Motor neuron (in vitro differentiated cells): Measurements from ENCODE around the gene PLEKHJ1. TPM values are rescaled to one million over a fixed set of nuclear protein-coding genes. Genes with fewer than 3 reads are reported as not detected.
A peak's percentile ranks its signal among the peaks of the same experiment; 100 is the strongest.

Source experiments
- ATAC-seq, 8 experiments: fragments of 200-7000 bp; cut with Tn5 transposase; replicated peaks in 6 of 8; 2 replicates each; pipeline ENCODE4 v1.8.0; 2021; ENCODE audit warnings: mild to moderate bottlenecking in 8 of 8, moderate library complexity in 8 of 8
- H3K27ac ChIP-seq, 2 donors: fragments of 250-450 bp; sonication (Bioruptor Pico); 2 replicates each; pipeline ENCODE4 v1.9.0; 2021; ENCODE audit warnings: antibody characterized with exemption in 2 of 2, mild to moderate bottlenecking in 2 of 2, moderate library complexity in 1 of 2
- H3K4me1 ChIP-seq, 2 donors: fragments of 250-450 bp; sonication (Bioruptor Pico); replicated peaks in 1 of 2; 2 replicates each; pipeline ENCODE4 v1.6.1; 2021; ENCODE audit warnings: antibody characterized with exemption in 2 of 2, mild to moderate bottlenecking in 2 of 2, moderate library complexity in 1 of 2
- H3K4me3 ChIP-seq, 5 donors: fragments of 250-450 bp; sonication (Bioruptor Pico); 2 replicates each; pipeline ENCODE4 v1.9.0; 2021; ENCODE audit warnings: antibody characterized with exemption in 5 of 5, mild to moderate bottlenecking in 5 of 5, moderate library complexity in 4 of 5
- WGBS, 10 experiments: fragments of 450-650 bp; shearing (Covaris generic); methylation state at CpG; one replicate each; pipeline ENCODE4 v1.0.0; 2022; 5-methylcytosine and 5-hydroxymethylcytosine counted together
- in situ Hi-C, 9 experiments: fragments of 400-800 bp; cut with MboI; loops; one replicate each; pipeline ENCODE4 v1.15.0; 2021; ENCODE audit warnings: low sequenced_read_pairs in 9 of 9, low pct_unique_long_range_greater_than_20kb in 2 of 9; ENCODE audit not compliant: unreplicated experiment in 9 of 9
- total RNA-seq, 8 experiments: library from RNA; unstranded; fragments of 300-600 nt; gene quantifications; 2 replicates each; pipeline versions ENCODE4 v1.2.3 to v1.2.4, GENCODE V29; 2022

The PLEKHJ1 gene
- total RNA-seq, 8 experiments from 2014 or later, result 45.2 to 86.4 (median 52.2) TPM

GRCh38 chr19:2275588-2276428 is 39.7 kb upstream of the PLEKHJ1 start:
- whole genome bisulfite sequencing, 10 experiments, result 93 to 100% methylated on average over 2 to 3 of the region's 74 CpGs; no CpG with 5 or more reads in 8 of the 10 experiments
- in situ Hi-C loops, result loop anchor here in 2 of 9 experiments (25.0 kb wide), 1 partner anchor 111 kb away; no protein-coding TSS in a partner anchor
- Histone ChIP-seq H3K4me3 (no peak overlapping the region), H3K4me1 (peaks cover 21 to 26% of the 10 kb centered on the region in 2 donors), H3K27ac (no peak overlapping the region)
- peak in 5 of 8 experiments; percentile 1 to 11 (median 4) for ATAC-seq

DNA sequence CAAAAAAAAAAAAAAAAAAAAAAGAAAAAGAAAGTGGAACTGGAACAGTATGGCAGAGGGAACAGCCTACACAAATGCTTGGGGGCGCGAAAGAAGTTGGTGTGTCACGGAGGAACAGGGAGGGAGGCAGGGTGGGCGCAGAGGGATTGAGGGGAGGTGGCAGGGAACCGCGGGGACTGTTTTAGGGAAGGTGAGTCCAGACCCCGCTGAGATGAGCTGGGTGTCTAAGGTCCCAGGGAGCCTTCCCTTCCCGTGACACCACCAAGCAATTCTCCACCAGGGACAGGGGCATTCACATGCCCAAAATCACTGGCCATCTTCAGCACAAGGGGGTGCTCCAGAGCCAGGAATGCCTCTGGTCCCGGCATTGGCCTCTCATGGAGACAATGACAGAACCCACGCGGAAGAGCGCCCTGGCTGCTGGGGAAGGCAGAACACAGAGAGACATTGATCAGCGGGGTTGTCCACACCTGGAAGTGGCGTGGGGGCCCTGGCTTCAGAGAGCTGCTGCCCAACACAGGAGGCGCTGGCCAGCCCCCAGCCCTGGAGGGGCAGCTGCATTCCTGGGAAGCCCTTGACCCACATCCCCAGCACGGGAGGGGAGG is 38.9 kb upstream of the PLEKHJ1 start:
- in situ Hi-C loops, result loop anchor here in 2 of 9 experiments (25.0 kb wide), 1 partner anchor 112 kb away; no protein-coding TSS in a partner anchor
- no peak overlapping the region for H3K27ac ChIP-seq
- WGBS, 10 experiments, result 32 to 100% (median 73%) methylated on average over 1 to 6 of the region's 16 CpGs; no CpG with 5 or more reads in 4 of the 10 experiments
- peaks cover 21 to 26% of the 10 kb centered on the region in 2 donors for H3K4me1 ChIP-seq
- ATAC-seq, result peak; percentile 2 to 46 (median 19)
- H3K4me3 ChIP-seq, result no peak overlapping the region

DNA sequence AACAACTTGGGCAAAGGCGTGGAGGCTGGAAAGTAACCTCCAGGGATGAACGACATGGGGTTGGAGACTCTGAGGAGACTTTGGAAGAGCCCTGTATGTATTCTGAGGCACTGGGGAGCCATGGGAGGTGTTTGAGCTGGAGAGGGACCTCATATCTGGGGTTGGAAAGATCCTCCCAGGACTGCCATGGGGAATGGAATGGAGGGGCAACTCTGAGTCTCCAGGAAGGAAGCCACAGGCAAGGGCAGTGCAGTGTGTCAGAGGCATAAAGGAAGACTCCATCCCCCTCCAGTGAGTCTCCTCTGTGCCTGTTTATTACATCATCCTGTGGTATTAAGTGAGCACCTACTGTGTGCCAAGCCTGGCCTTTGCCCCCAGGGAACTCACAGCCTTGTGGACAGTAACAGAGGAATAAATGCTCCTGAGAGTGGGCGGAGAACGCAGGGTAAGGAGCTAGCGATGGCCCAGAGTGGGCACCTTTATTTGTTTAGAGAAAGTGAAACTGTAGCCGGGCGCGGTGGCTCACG is 38.1 kb upstream of the PLEKHJ1 start:
- WGBS, 10 experiments, result 89 to 100% (median 94%) methylated on average over 1 to 7 of the region's 9 CpGs; no CpG with 5 or more reads in 5 of the 10 experiments
- ATAC-seq, result no peak
- Histone ChIP-seq H3K4me3 (peak overlapping the region in 1 of 5 donors; percentile 95), H3K27ac (no peak overlapping the region), H3K4me1 (peaks cover 21 to 26% of the 10 kb centered on the region in 2 donors)
- in situ Hi-C loops, result no loop called here

DNA sequence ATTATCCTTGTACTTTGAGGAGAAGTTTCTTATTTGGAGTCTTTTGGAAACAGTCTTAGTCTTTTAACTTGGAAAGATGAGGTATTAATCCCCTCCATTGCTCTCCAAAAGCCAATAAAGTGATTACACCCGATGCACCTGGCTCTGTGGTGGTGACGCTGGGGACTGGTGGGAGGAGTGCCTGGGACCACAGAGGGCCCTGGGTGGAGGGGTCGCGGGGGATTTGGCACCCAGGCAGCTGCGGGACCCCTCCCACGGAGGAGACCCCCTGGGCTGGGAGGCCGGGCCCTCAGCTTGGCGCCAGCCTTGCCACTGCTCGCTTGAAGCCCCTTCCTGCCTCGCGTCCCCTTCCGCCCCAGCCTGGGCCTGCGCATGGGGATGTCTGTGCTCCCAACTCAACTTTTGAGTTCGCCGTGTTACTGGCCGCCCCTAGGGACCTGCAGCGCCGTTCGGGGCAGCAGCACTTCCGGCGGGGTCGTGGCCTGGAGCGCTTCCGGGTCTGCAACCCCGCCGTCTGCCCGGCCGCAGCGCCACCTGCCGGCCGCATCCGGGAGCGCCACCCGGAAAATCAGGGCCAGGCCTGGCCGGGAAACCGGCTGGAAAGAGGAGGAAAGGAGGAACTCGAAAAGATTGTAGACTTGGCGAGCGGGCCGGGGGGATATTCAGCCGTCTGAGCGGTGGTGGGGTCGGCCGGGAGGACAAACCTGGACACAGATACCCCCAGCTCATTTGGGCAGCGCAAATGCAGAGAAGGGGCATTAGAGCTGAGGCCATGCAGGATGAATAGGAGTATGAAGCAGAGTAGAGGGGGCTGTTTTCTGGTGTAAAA is 37.4 kb upstream of the PLEKHJ1 start:
- Histone ChIP-seq H3K4me3 (peak overlapping the region; percentile 0 to 95 (median 22)), H3K27ac (peak overlapping the region in 1 of 2 donors; percentile 39), H3K4me1 (peaks cover 21 to 26% of the 10 kb centered on the region in 2 donors)
- in situ Hi-C loops, result no loop called here
- WGBS, 10 experiments, result 0 to 5% (median 0%) methylated on average over 1 to 16 of the region's 45 CpGs; no CpG with 5 or more reads in 2 of the 10 experiments
- peak in 7 of 8 experiments; percentile 4 to 34 (median 22) for ATAC-seq

DNA sequence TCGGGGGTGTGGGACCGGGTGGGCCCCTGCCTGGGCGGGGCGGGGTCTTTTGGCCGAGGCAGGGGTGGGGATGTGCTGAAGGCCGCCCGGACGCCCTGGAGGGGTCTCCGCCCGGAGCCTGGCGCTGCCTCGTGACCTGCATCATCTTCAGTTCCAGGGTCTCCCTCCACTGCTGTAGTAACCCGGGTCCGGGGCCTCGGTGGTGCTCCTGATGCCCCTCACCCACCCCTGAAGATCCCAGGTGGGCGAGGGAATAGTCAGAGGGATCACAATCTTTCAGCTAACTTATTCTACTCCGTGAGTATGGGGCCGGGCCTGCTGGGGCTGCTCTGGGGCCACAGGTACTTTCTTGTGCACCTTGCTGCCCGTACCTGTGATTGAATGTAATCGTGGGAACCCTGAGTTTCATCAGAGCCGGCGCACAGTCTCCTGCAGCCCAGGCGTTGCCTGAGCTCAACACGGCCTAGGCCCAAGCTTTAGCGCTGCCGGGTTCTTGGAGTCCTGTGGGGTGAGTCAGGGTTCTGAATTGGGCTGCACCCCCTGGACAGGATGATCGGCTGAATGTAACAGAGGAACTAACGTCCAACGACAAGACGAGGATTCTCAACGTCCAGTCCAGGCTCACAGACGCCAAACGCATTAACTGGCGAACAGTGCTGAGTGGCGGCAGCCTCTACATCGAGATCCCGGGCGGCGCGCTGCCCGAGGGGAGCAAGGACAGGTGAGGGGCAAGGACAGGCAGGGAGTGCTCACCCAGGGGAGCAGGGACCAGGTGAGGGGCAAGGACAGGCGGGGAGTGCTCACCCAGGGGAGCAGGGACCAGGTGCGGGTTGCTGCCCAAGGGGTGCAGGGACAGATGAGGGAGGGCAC is 35.3 kb upstream of the PLEKHJ1 start:
- Histone ChIP-seq H3K4me1 (peaks cover 21 to 26% of the 10 kb centered on the region in 2 donors), H3K27ac (peak overlapping the region; percentile 80 to 89), H3K4me3 (peak overlapping the region; percentile 78 to 95 (median 84))
- in situ Hi-C loops, result no loop called here
- WGBS, 10 experiments, result 13 to 73% (median 60%) methylated on average over 1 to 6 of the region's 43 CpGs; no CpG with 5 or more reads in 5 of the 10 experiments
- peak in 3 of 8 experiments; percentile 0 to 1 (median 1) for ATAC-seq

- Histone ChIP-seq H3K4me1 (peaks cover 21 to 26% of the 10 kb centered on the region in 2 donors), H3K4me3 (peak overlapping the region; percentile 78 to 95 (median 84)), H3K27ac (peak overlapping the region; percentile 80 to 89)
- WGBS, 10 experiments, result 0% methylated on average over 4 of the region's 88 CpGs; no CpG with 5 or more reads in 9 of the 10 experiments
- in situ Hi-C loops, result no loop called here
- peak; percentile 7 to 37 (median 15) for ATAC-seq
These were observed 34.5 kb upstream of the PLEKHJ1 start for GRCh38 chr19:2270423-2271233.

GRCh38 chr19:2270157-2270422 is 34.0 kb upstream of the PLEKHJ1 start:
- ATAC-seq, result peak in 5 of 8 experiments; percentile 0 to 1 (median 1)
- H3K4me3 ChIP-seq, result peak overlapping the region; percentile 78 to 95 (median 84)
- peaks cover 20 to 21% of the 10 kb centered on the region in 2 donors for H3K4me1 ChIP-seq
- WGBS, 10 experiments, result no CpG with 5 or more reads among the region's 30 CpGs
- in situ Hi-C loops, result no loop called here
- H3K27ac ChIP-seq, result peak overlapping the region; percentile 80 to 89

- WGBS, 10 experiments, result 0% methylated on average over 2 to 4 of the region's 103 CpGs; no CpG with 5 or more reads in 7 of the 10 experiments
- Histone ChIP-seq H3K27ac (peak overlapping the region; percentile 80 to 89), H3K4me1 (peaks cover 20 to 21% of the 10 kb centered on the region in 2 donors), H3K4me3 (peak overlapping the region; percentile 78 to 95 (median 84))
- ATAC-seq, result peak; percentile 68 to 85 (median 80)
- in situ Hi-C loops, result no loop called here
These were observed 33.4 kb upstream of the PLEKHJ1 start for GRCh38 chr19:2269244-2270156.

- peak overlapping the region; percentile 50 to 73 for H3K27ac ChIP-seq
- in situ Hi-C loops, result no loop called here
- H3K4me1 ChIP-seq, result peaks cover 20 to 21% of the 10 kb centered on the region in 2 donors
- peak in 1 of 8 experiments; percentile 34 for ATAC-seq
- 0 to 38% (median 1%) methylated on average over 1 to 9 of the region's 19 CpGs; no CpG with 5 or more reads in 1 of the 10 experiments for WGBS, 10 experiments
- H3K4me3 ChIP-seq, result peak overlapping the region; percentile 78 to 95 (median 84)
These were observed 32.7 kb upstream of the PLEKHJ1 start for GRCh38 chr19:2268861-2269243.

- H3K4me3 ChIP-seq, result peak overlapping the region in 4 of 5 donors; percentile 78 to 95 (median 83)
- 30 to 100% (median 81%) methylated on average over 1 to 4 of the region's 4 CpGs for WGBS, 10 experiments
- H3K4me1 ChIP-seq, result peaks cover 19 to 21% of the 10 kb centered on the region in 2 donors
- in situ Hi-C loops, result no loop called here
- no peak overlapping the region for H3K27ac ChIP-seq
- no peak for ATAC-seq
These were observed 32.3 kb upstream of the PLEKHJ1 start for GRCh38 chr19:2268480-2268830.
